ENCODE measurements around the gene LCNL1. TPM values are rescaled to one million over a fixed set of nuclear protein-coding genes. Genes with fewer than 3 reads are reported as not detected.
A peak's percentile ranks its signal among the peaks of the same experiment; 100 is the strongest.

LCNL1 gene
- total and polyA plus RNA-seq, 2 of the 13 experiments (the other 11 are each of a cell fraction or from before 2014, with no cell fraction given), result not detected

DNA sequence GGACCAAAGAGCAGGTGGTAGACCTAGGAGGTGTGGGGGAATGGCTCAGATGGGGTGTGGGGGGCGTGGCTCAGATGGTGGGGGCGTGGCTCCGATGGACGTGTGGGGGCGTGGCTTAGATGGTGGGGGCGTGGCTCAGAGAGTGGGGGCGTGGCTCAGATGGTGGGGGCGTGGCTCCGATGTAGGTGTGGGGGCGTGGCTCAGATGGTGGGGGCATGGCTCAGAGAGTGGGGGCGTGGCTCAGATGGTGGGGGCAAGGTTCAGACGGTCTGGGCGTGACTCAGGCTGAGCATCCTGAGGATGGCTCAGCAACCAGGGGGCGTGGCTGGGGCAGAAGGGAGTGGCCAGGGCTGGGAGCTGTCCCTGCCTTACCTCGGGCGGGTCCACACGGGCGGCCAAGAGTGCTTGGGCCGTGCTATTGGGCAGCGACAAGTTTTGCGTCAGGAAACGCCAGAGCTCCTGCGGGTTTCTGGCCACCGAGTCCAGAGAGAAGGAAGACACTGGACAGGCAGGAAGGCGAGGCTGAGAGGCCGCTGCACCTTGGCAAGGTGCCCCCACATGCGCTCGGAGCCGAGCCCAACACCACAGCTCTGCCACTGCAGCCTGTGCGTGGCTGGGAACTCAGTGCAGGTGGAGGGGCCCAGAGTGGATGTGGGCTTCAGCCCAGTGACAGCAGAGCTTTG is 39.3 kb downstream of the LCNL1 start (continued):
- TF ChIP-seq, protein P1, sequence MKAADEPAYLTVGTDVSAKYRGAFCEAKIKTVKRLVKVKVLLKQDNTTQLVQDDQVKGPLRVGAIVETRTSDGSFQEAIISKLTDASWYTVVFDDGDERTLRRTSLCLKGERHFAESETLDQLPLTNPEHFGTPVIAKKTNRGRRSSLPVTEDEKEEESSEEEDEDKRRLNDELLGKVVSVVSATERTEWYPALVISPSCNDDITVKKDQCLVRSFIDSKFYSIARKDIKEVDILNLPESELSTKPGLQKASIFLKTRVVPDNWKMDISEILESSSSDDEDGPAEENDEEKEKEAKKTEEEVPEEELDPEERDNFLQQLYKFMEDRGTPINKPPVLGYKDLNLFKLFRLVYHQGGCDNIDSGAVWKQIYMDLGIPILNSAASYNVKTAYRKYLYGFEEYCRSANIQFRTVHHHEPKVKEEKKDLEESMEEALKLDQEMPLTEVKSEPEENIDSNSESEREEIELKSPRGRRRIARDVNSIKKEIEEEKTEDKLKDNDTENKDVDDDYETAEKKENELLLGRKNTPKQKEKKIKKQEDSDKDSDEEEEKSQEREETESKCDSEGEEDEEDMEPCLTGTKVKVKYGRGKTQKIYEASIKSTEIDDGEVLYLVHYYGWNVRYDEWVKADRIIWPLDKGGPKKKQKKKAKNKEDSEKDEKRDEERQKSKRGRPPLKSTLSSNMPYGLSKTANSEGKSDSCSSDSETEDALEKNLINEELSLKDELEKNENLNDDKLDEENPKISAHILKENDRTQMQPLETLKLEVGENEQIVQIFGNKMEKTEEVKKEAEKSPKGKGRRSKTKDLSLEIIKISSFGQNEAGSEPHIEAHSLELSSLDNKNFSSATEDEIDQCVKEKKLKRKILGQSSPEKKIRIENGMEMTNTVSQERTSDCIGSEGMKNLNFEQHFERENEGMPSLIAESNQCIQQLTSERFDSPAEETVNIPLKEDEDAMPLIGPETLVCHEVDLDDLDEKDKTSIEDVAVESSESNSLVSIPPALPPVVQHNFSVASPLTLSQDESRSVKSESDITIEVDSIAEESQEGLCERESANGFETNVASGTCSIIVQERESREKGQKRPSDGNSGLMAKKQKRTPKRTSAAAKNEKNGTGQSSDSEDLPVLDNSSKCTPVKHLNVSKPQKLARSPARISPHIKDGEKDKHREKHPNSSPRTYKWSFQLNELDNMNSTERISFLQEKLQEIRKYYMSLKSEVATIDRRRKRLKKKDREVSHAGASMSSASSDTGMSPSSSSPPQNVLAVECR (CRISPR knock-in tag; IDR thresholded peaks at IDR 0.05; ENCODE audit: borderline replicate concordance), result peak; percentile 38; the same call in 1 of the 2 replicates
- TF ChIP-seq GABPA (IDR thresholded peaks at IDR 0.05; ENCODE audit: low read depth, low read length) (no peak), GABPA (CRISPR knock-in tag; IDR thresholded peaks at IDR 0.05; ENCODE audit: low read depth) (no peak), NONO (IDR thresholded peaks at IDR 0.05) (no peak), NONO (CRISPR knock-in tag; conservative IDR thresholded peaks at IDR 0.05) (no peak), TBX2 (CRISPR knock-in tag; IDR thresholded peaks at IDR 0.05; ENCODE audit: borderline replicate concordance) (peak; percentile 49; the same call in 1 of the 2 replicates), TARDBP (CRISPR knock-in tag; IDR thresholded peaks at IDR 0.05) (no peak), KLF16 (CRISPR knock-in tag; IDR thresholded peaks at IDR 0.05) (no peak), MXI1 (IDR thresholded peaks at IDR 0.05; ENCODE audit: borderline replicate concordance, low read depth, low read length) (peak; percentile 82; the same call in 1 of the 3 replicates), NR3C1 (CRISPR knock-in tag; IDR thresholded peaks at IDR 0.05) (no peak), ZNF331 (CRISPR knock-in tag; IDR thresholded peaks at IDR 0.05) (0 out of 2 replicates have a peak, but pooled peaks have one; percentile 24), FOSL2 (CRISPR knock-in tag; IDR thresholded peaks at IDR 0.05) (peak; percentile 61), RAD21 (CRISPR knock-in tag; IDR thresholded peaks at IDR 0.05) (0 out of 2 replicates have a peak, but pooled peaks have one; percentile 10)
- TF ChIP-seq, protein P2, sequence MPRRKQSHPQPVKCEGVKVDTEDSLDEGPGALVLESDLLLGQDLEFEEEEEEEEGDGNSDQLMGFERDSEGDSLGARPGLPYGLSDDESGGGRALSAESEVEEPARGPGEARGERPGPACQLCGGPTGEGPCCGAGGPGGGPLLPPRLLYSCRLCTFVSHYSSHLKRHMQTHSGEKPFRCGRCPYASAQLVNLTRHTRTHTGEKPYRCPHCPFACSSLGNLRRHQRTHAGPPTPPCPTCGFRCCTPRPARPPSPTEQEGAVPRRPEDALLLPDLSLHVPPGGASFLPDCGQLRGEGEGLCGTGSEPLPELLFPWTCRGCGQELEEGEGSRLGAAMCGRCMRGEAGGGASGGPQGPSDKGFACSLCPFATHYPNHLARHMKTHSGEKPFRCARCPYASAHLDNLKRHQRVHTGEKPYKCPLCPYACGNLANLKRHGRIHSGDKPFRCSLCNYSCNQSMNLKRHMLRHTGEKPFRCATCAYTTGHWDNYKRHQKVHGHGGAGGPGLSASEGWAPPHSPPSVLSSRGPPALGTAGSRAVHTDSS (CRISPR knock-in tag; conservative IDR thresholded peaks at IDR 0.05), result no peak
